GM19455 (cell line): ENCODE data around the gene GRIK1.

Source experiments
- ATAC-seq: cut with Tn5 transposase; IDR thresholded peaks from one replicate; pipeline ENCODE4 v1.9.1; 2021; ENCODE audit not compliant: unreplicated experiment

GRIK1 gene

DNA sequence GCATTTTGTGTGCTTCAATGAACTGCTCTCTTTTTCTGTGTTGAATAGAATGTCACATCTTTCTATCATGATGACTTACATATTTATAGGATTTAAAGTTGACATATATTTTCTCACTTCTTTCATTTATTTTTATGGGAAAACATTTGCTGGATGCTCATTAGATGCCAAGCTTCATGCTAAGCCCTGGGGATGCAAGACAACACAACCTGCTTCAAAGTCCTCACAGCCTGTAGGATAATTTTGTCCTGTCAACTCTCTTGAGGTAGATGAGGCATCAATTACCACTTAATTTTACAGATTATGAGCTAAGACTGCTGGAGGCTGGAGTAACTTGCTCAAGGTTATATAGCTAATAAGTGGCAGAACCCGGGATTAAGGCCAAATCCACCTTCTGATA lies 264.3 kb downstream of the GRIK1 start:
- ATAC-seq, result no peak

DNA sequence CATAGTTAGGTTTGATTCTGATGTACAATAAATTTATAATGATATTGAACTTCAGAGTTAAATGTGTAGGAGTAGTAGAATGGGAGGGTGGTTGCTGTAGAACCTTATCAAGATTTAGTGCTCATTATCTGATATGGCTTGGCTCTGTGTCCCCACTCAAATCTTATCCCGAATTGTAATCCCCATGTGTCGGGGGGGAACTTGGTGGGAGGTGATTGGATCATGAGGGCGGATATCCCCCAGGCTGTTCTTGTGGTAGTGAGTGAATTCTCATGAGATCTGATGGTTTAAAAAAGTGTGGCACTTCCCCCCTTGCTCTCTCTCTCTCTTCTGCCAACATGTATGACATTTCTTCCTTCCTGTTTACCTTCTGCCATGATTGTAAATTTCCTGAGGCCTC lies 265.5 kb downstream of the GRIK1 start:
- no peak for ATAC-seq

GRCh38 chr21:29673096-29673610 lies 266.6 kb downstream of the GRIK1 start:
- no peak for ATAC-seq

DNA sequence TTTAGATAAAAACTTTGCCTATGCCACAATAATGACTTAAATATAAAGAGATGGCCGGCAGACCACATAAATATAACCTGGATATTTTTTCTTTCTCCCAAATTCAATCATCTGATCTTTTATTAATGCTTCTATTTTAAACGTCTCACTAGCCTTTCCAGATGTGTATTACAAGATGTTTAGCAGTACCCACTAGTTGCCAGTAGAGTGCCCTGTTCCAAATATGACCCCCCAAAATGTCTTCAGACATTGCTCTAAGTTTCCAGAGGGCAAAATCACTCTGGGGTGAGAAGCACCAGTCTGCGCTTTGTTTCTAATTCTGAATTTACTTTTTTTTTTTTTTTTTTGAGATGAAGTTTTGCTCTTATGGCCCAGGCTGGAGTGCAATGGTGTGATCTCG lies 268.1 kb downstream of the GRIK1 start:
- ATAC-seq, result no peak

- ATAC-seq, result no peak
Observed at GRCh38 chr21:29670228-29670627, 269.6 kb downstream of the GRIK1 start.

DNA sequence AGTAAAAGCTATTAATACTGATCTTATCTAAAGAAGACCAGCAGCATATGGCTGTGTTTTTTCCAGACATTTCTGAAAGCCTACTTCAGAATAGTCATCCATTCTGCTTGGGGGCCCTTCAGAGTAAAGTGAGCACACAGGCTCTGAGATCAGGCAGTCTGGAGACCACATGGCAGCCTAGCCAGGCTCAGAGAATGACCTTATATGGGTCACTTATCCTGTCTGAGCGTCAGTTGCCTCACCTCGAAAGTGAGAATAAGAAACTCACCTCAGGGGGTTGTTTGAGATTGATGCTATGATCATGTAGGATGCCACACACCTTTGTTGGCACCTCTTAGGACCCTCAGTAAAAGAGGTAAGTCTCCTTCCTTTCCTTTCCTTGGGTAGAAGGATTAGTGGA lies 270.4 kb downstream of the GRIK1 start:
- ATAC-seq, result no peak

GRCh38 chr21:29667651-29668050 lies 272.1 kb downstream of the GRIK1 start:
- no peak for ATAC-seq

- ATAC-seq, result no peak
Observed at GRCh38 chr21:29664615-29665014, 275.2 kb downstream of the GRIK1 start.

DNA sequence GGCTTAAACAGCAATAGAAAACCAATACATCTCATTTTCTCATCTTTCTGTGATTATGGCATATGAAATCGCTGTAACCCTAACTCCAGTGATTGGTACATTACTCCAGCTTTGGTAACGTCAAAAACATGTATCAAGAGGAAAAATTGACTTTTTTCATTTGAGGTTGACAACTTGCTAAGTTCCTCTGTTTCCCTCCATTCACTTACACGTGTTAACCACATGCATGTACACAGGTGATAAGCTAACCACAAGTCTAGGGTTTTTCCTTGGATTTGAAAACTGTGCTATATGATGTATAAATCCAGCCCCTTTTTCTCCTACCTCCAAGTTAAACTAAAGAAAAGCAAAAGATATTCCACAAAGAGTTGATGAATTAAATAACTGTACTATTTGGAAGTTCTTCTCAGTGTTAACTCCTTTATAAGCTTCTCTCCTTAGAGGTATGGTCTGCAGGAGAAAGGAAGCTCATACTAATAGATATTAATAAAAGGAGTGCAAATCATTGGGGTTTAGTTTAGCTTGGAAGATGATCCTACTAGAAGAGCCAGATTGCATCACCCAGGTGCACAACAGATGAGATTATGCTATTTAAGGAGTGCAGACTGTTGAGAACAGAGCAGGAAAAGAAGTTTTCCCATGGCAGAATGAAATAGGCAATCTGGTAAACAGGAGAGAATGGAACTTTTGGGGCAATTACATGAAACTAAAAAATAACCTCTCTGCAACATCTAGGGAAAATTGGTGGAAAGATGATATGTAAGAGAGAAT lies 277.9 kb downstream of the GRIK1 start:
- no peak for ATAC-seq

GRCh38 chr21:29660047-29660720 lies 279.6 kb downstream of the GRIK1 start:
- ATAC-seq, result no peak

GRCh38 chr21:29658934-29659203 lies 280.9 kb downstream of the GRIK1 start:
- ATAC-seq, result no peak

- ATAC-seq, result no peak
Observed at GRCh38 chr21:29658177-29658933, 281.4 kb downstream of the GRIK1 start.

GRCh38 chr21:29657240-29657989 lies 282.4 kb downstream of the GRIK1 start:
- ATAC-seq, result no peak

DNA sequence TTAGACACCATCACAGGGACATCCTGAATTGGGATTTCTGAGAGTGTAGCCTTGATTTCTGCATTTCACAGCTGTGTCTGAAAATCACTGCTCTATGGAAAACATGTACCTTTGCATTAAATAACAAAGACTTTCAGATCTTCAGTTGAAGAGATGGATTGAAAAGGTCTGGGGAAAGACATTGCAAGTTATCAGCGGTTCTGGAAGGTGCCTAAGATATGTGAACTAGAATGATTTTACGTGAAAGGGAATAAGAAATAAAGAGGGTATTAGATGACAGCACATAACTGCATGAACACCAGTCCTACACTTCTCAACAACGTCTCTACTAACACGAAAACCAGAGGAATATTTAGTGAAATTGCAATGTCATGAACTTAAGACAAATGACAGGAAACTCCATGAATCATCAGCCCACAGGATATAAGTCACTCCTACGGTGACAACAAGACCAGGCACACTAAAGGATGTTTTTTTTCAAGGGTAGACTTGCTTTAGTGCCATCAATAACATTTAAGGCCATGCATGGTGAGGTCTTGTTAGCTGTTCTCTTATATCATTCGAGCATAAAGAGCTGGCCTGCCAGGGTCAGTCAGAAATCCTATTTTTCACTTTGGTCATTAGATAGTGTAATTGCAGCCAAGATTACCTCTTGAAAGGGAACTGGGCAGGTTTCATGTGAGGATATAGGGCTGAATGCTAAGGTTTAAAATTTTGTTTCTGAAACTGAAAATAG lies 283.1 kb downstream of the GRIK1 start:
- no peak for ATAC-seq

GRCh38 chr21:29655577-29655976 lies 284.2 kb downstream of the GRIK1 start:
- no peak for ATAC-seq

- ATAC-seq, result no peak
Observed at GRCh38 chr21:29654855-29655254, 284.9 kb downstream of the GRIK1 start.

- no peak for ATAC-seq
Observed at GRCh38 chr21:29654203-29654602, 285.6 kb downstream of the GRIK1 start.

DNA sequence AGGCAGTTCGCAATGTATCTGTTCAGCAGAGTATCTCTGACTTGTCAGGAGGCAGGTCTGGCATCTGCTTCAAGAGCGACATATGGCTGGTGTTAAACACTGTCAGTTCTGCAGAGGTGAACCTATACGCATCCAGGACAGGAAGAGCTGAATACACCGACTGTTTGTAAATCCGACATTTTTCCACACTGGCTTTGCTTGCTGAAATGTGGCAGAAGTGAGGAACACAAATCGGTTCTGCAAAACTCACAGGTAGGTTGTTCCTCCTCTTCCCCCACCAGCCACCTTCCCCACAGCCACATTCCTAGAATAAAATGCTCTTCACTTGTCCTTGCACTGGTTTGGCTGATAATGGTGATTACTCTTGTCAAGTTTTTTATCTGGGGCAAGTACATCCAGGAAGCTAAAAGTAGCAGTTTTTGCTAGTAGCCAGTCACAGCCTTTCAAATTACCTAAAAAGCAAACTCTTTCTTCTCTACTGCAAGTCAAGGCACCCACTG lies 289.2 kb downstream of the GRIK1 start:
- no peak for ATAC-seq

GRCh38 chr21:29649406-29649814 lies 290.4 kb downstream of the GRIK1 start:
- ATAC-seq, result no peak

DNA sequence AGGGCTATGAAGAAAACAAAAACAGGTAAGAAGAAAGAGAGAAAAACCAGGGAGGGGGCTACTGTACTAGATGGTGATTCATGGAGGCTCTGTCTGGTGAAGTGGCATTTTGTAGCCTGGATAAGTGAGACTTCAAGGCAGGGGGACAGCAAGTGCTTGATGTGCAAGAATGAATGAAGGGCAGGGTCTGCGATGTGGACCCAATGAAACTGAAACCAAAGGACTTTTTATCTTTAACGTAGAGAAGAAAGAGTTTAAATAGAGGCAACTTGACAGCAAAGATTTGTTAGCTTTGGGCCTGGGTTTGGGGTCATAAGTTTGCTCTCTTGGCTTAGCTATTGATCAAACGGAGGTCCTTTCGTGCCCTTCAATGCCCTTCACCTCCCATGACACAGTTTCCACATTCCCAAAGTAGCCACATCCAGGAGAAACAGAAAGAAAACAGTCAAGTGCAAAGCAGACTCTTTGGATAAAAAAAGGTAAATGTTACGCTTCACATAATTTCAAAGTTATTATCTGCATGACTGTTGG lies 291.0 kb downstream of the GRIK1 start:
- ATAC-seq, result no peak
